IMR-90 (cell line): ENCODE data around the gene DYNLRB1. TPM values are rescaled to one million over a fixed set of nuclear protein-coding genes. Genes with fewer than 3 reads are reported as not detected.

ENCODE experiments used
- ATAC-seq: fragments of 200-7000 bp; cut with Tn5 transposase; 2 replicates; pipeline ENCODE4 v1.9.1; 2020; ENCODE audit warnings: low read depth, mild to moderate bottlenecking, moderate library complexity
- BruUV-seq: library from RNA; stranded (reverse); fragments of 400-500 nt; replicated peaks from 2 replicates; lab custom pipeline; 2021; lab: Mats Ljungman, UMichigan
- CTCF ChIA-PET: fragments of 300-600 bp; formaldehyde crosslinking; extraction: SDS; loops from one replicate; lab custom pipeline; 2021; ENCODE audit warnings: antibody characterized with exemption; lab: Yijun Ruan, JAX
- POLR2A ChIA-PET: fragments of 300-600 bp; sonication (Branson Sonifier 250); formaldehyde crosslinking; loops from one replicate; lab custom pipeline; 2022; ENCODE audit warnings: antibody characterized with exemption; ENCODE audit not compliant: unreplicated experiment; lab: Charles Lee
- DNase-seq: peaks from one replicate; pipeline ENCODE4 v3.0.0; 2013
- H2AFZ ChIP-seq: replicated peaks from 2 replicates; pipeline ENCODE3; 2013; ENCODE audit warnings: low read length, mild to moderate bottlenecking; ENCODE audit not compliant: poor library complexity
- H2AK5ac ChIP-seq: 2 replicates; pipeline ENCODE4 v1.6.1; 2013; ENCODE audit warnings: low read depth, low read length, inconsistent platforms
- H2AK9ac ChIP-seq: replicated peaks from 2 replicates; pipeline ENCODE3; 2013; ENCODE audit warnings: mild to moderate bottlenecking, low read depth, low read length, moderate library complexity; ENCODE audit not compliant: poor library complexity
- H2BK120ac ChIP-seq: 2 replicates; pipeline ENCODE4 v1.6.1; 2013; ENCODE audit warnings: low read depth, low read length, inconsistent platforms
- H2BK15ac ChIP-seq: 3 replicates; pipeline ENCODE4 v1.6.1; 2013; ENCODE audit warnings: low read depth, low read length, inconsistent platforms
- H2BK20ac ChIP-seq: 2 replicates; pipeline ENCODE4 v1.6.1; 2013; ENCODE audit warnings: low read depth, mild to moderate bottlenecking, inconsistent platforms, low read length, moderate library complexity
- H2BK5ac ChIP-seq: 2 replicates; pipeline ENCODE4 v1.6.1; 2013; ENCODE audit warnings: mild to moderate bottlenecking, low read depth, low read length, inconsistent platforms; ENCODE audit not compliant: poor library complexity, severe bottlenecking
- H3K14ac ChIP-seq: replicated peaks from 2 replicates; pipeline ENCODE4 v1.6.1; 2013; ENCODE audit warnings: low read depth, low read length, inconsistent platforms
- H3K18ac ChIP-seq: 2 replicates; pipeline ENCODE4 v1.6.1; 2013; ENCODE audit warnings: low read depth, low read length, control low read depth
- H3K23ac ChIP-seq: 2 replicates; pipeline ENCODE4 v1.6.1; 2013; ENCODE audit warnings: low read depth, low read length, inconsistent platforms
- H3K27ac ChIP-seq: 2 replicates; pipeline ENCODE4 v1.5.1; 2013; ENCODE audit warnings: mild to moderate bottlenecking, control low read depth, low read length; ENCODE audit not compliant: insufficient read depth
- H3K27me3 ChIP-seq: 2 replicates; pipeline ENCODE4 v1.6.1; 2013; ENCODE audit warnings: low read length; ENCODE audit not compliant: control insufficient read depth, insufficient read depth
- H3K36me3 ChIP-seq: 2 replicates; pipeline ENCODE4 v1.6.1; 2013; ENCODE audit warnings: low read length, mixed read lengths; ENCODE audit not compliant: control insufficient read depth, insufficient read depth
- H3K4ac ChIP-seq: 2 replicates; pipeline ENCODE4 v1.6.1; 2013; ENCODE audit warnings: low read depth, low read length, inconsistent platforms
- H3K4me1 ChIP-seq: 2 replicates; pipeline ENCODE4 v1.6.1; 2013; ENCODE audit warnings: low read length, mixed read lengths; ENCODE audit not compliant: control insufficient read depth, insufficient read depth
- H3K4me2 ChIP-seq: 2 replicates; pipeline ENCODE4 v1.6.1; 2013; ENCODE audit warnings: low read depth, mild to moderate bottlenecking, control low read depth, low read length, moderate library complexity
- H3K4me3 ChIP-seq: 2 replicates; pipeline ENCODE4 v1.5.1; 2013; ENCODE audit warnings: low read depth, mild to moderate bottlenecking, control low read depth, low read length, moderate library complexity; ENCODE audit not compliant: insufficient read depth
- H3K56ac ChIP-seq: 2 replicates; pipeline ENCODE4 v1.6.1; 2013; ENCODE audit warnings: low read length, inconsistent platforms; ENCODE audit not compliant: insufficient read depth; ENCODE audit errors: extremely low read depth
- H3K79me1 ChIP-seq, 2 experiments: 2 replicates each; pipeline ENCODE4 v1.6.1; 2013; ENCODE audit warnings: low read length in 2 of 2, inconsistent platforms in 1 of 2, low read depth in 1 of 2
- H3K9ac ChIP-seq: 2 replicates; pipeline ENCODE4 v1.6.1; 2013; ENCODE audit warnings: low read depth, low read length, control low read depth
- H3K9me1 ChIP-seq: 2 replicates; pipeline ENCODE4 v1.6.1; 2013; ENCODE audit warnings: low read length, inconsistent platforms; ENCODE audit not compliant: insufficient read depth
- H3K9me3 ChIP-seq: 2 replicates; pipeline ENCODE4 v1.6.1; 2013; ENCODE audit warnings: low read length; ENCODE audit not compliant: control insufficient read depth, insufficient read depth
- H4K20me1 ChIP-seq: 2 replicates; pipeline ENCODE4 v1.6.1; 2013; ENCODE audit warnings: low read length, inconsistent platforms; ENCODE audit not compliant: insufficient read depth
- H4K5ac ChIP-seq: 2 replicates; pipeline ENCODE4 v1.6.1; 2013; ENCODE audit warnings: mild to moderate bottlenecking, low read depth, low read length, control low read depth
- H4K8ac ChIP-seq, 2 experiments: 2 replicates each; pipeline ENCODE4 v1.6.1; 2013; ENCODE audit warnings: low read depth in 2 of 2, low read length in 2 of 2, control low read depth in 1 of 2, inconsistent platforms in 1 of 2
- H4K91ac ChIP-seq: 2 replicates; pipeline ENCODE4 v1.6.1; 2013; ENCODE audit warnings: low read depth, low read length, inconsistent platforms; ENCODE audit not compliant: insufficient read depth
- NFE2L2 ChIP-seq: fragments of 150-350 bp; IDR thresholded peaks from 2 replicates; pipeline ENCODE4 v1.6.1; 2016; ENCODE audit warnings: low read depth, mild to moderate bottlenecking, low read length
- RCOR1 ChIP-seq: IDR thresholded peaks from 2 replicates; pipeline ENCODE4 v1.6.1; 2012; ENCODE audit warnings: mild to moderate bottlenecking, low read length, improper control_type of control experiment; ENCODE audit not compliant: insufficient replicate concordance
- WGBS, 2 experiments: methylation state at CpG; one replicate each; pipeline versions ENCODE4 v1.1.5 to v1.1.7; 2013; ENCODE audit warnings: missing lambda C conversion rate in 2 of 2; ENCODE audit not compliant: insufficient read length in 1 of 2; ENCODE audit errors: extremely low coverage in 2 of 2; 5-methylcytosine and 5-hydroxymethylcytosine counted together
- dilution Hi-C: fragments of 300-500 bp; cut with HindIII; formaldehyde crosslinking; loops from one replicate; pipeline ENCODE4 v1.14.3; 2018; ENCODE audit warnings: low sequenced_read_pairs; ENCODE audit not compliant: unreplicated experiment
- in situ Hi-C: fragments of 300-500 bp; cut with MboI; formaldehyde crosslinking; loops from 3 replicates; pipeline ENCODE4 v1.14.3; 2019; ENCODE audit warnings: low sequenced_read_pairs, inconsistent platforms, mixed read lengths
- intact Hi-C: fragments of 100-400 bp; cut with micrococcal nuclease; formaldehyde crosslinking; loops from 2 replicates; pipeline ENCODE4 v1.10.0; 2022
- polyA plus RNA-seq, 3 experiments: library from polyadenylated mRNA; depleted of rRNA; stranded (reverse); fragments of >200 nt; gene quantifications; 2 replicates each; pipeline ENCODE4 v1.2.3, GENCODE V29; 2012; ENCODE audit warnings: low replicate concordance in 1 of 3
- total RNA-seq: library from RNA; depleted of rRNA; stranded (reverse); fragments of >200 nt; gene quantifications from 2 replicates; pipeline ENCODE4 v1.2.3, GENCODE V29; 2012

The DYNLRB1 gene
- total and polyA plus RNA-seq, 2 of the 4 experiments (the other 2 are of a cell fraction): 82.4 to 380 TPM

DNA sequence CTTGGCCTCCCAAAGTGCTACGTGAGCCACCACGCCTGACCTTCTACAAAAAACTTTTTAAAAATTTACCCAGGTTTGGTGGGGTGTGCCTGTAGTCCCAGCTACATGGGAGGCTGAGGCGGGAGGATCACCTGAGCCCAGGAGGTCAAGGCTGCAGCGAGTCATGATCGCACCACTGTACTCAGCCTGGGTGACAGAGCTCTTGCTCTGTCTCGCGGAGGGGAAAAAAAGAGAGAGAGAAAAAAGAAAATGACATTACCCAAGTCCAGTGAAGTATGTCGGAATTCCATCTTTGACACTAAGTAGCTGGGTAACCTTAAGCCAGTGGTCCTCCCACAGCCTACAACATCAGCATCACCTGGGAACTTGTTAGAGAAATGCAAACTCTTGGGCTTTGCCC lies 23.5 kb downstream of the DYNLRB1 start:
- ChIA-PET CTCF (interaction anchor here (0.9 to 1.7 kb wide), 3 partner anchors 17 to 349 kb away, joined by 3 to 7 read pairs (median 3); no protein-coding TSS in a partner anchor), POLR2A (no interaction called here)
- no peak overlapping the region for H3K4me3 ChIP-seq
- dilution Hi-C loops: no loop called here
- H2AK5ac ChIP-seq: no peak overlapping the region
- H2AK9ac ChIP-seq: no peak overlapping the region
- no peak overlapping the region for H3K4me2 ChIP-seq
- in situ Hi-C loops: no loop called here
- BruUV-seq: no TSS peak
- H3K9me3 ChIP-seq: no peaks in the 10 kb centered on the region
- no peak overlapping the region for H2BK5ac ChIP-seq
- H4K91ac ChIP-seq: no peak overlapping the region
- WGBS, 2 experiments: 80% methylated on average over 1 of the region's 8 CpGs; no CpG with 5 or more reads in 1 of the 2 experiments
- H3K9ac ChIP-seq: no peak overlapping the region
- no peak overlapping the region for H3K4ac ChIP-seq
- no peak overlapping the region for H3K23ac ChIP-seq
- peaks cover 55% of the 10 kb centered on the region for H3K36me3 ChIP-seq
- no peak overlapping the region for H2BK120ac ChIP-seq
- H3K56ac ChIP-seq: no peak overlapping the region
- H2BK15ac ChIP-seq: no peak overlapping the region
- DNase-seq (no peak), ATAC-seq (no peak)
- intact Hi-C loops: loop anchor here (5.0 kb wide), 1 partner anchor 168 kb away; no protein-coding TSS in a partner anchor
- H4K5ac ChIP-seq: no peak overlapping the region
- peaks cover 4 to 40% of the 10 kb centered on the region in 2 experiments for H3K79me1 ChIP-seq
- no peak overlapping the region for H2BK20ac ChIP-seq
- no peak overlapping the region for H3K27ac ChIP-seq
- H3K27me3 ChIP-seq: no peaks in the 10 kb centered on the region
- H3K18ac ChIP-seq: no peak overlapping the region
- no peaks in the 10 kb centered on the region for H3K4me1 ChIP-seq
- H4K20me1 ChIP-seq: peaks cover 9% of the 10 kb centered on the region; the same call in 1 of the 2 replicates
- H2AFZ ChIP-seq: no peak overlapping the region
- no peak overlapping the region for H4K8ac ChIP-seq
- TF ChIP-seq RCOR1: no peak
- TF ChIP-seq NFE2L2: no peak
- no peak overlapping the region for H3K14ac ChIP-seq
- H3K9me1 ChIP-seq: no peaks in the 10 kb centered on the region
